HL-60 (cell line): ENCODE data around the gene PRM3.

Experiments
- DNase-seq, 2 experiments: peaks; one replicate each; pipeline ENCODE4 v3.0.0-alpha.2; 2010 to 2020; ENCODE audit warnings: low read depth in 1 of 2, low spot score in 1 of 2
- H3K27ac ChIP-seq: fragments of 250-450 bp; sonication (Bioruptor Pico); replicated peaks from 2 replicates; pipeline ENCODE4 v1.5.1; 2020; ENCODE audit warnings: mild to moderate bottlenecking, moderate library complexity
- H3K27me3 ChIP-seq: fragments of 250-450 bp; sonication (Bioruptor Pico); 2 replicates; pipeline ENCODE4 v1.5.1; 2021; ENCODE audit warnings: mild to moderate bottlenecking, moderate library complexity; ENCODE audit not compliant: insufficient read depth, poor library complexity, severe bottlenecking
- H3K4me3 ChIP-seq: replicated peaks from 2 replicates; pipeline ENCODE4 v1.5.1; 2011; ENCODE audit warnings: mild to moderate bottlenecking, control low read depth, low read length; ENCODE audit not compliant: insufficient read depth
- GABPA ChIP-seq: IDR thresholded peaks from 2 replicates; pipeline ENCODE4 v1.6.1; 2012; ENCODE audit warnings: low read depth
- POLR2AphosphoS5 ChIP-seq: IDR thresholded peaks from 2 replicates; pipeline ENCODE4 v1.6.1; 2012; ENCODE audit warnings: low read depth
- SPI1 ChIP-seq: IDR thresholded peaks from 2 replicates; pipeline ENCODE4 v1.6.1; 2012; ENCODE audit warnings: low read depth, mild to moderate bottlenecking, borderline replicate concordance
- TF ChIP-seq, protein P1 (sequence below): IDR thresholded peaks from one replicate; pipeline ENCODE4 v1.5.1; 2011; ENCODE audit warnings: low read length, control low read depth, inconsistent platforms; ENCODE audit not compliant: insufficient read depth
- TF ChIP-seq, protein P2 (sequence below): IDR thresholded peaks from 2 replicates; pipeline ENCODE4 v1.6.1; 2012; ENCODE audit warnings: low read depth; ENCODE audit not compliant: insufficient replicate concordance

PRM3 gene

DNA sequence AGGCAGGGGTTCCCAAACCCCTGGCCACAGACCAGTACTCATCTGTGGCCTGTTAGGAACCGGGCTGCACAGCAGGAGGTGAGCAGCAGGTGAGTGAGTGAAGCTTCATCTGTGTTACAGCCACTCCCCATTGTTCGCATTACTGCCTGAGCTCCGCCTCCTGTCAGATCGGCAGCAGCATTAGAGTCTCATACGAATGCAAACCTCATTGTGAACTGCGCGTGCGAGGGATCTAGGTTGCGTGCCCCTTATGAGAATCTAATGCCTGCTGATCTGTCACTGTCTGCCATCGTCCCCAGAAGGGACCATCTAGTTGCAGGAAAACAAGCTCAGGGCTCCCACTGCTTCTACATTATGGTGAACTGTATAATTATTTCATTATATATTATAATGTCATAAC, 46.7 kb upstream of the PRM3 start:
- TF ChIP-seq SPI1: no peak
- TF ChIP-seq, protein P1, sequence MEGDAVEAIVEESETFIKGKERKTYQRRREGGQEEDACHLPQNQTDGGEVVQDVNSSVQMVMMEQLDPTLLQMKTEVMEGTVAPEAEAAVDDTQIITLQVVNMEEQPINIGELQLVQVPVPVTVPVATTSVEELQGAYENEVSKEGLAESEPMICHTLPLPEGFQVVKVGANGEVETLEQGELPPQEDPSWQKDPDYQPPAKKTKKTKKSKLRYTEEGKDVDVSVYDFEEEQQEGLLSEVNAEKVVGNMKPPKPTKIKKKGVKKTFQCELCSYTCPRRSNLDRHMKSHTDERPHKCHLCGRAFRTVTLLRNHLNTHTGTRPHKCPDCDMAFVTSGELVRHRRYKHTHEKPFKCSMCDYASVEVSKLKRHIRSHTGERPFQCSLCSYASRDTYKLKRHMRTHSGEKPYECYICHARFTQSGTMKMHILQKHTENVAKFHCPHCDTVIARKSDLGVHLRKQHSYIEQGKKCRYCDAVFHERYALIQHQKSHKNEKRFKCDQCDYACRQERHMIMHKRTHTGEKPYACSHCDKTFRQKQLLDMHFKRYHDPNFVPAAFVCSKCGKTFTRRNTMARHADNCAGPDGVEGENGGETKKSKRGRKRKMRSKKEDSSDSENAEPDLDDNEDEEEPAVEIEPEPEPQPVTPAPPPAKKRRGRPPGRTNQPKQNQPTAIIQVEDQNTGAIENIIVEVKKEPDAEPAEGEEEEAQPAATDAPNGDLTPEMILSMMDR: no peak
- TF ChIP-seq GABPA: no peak
- TF ChIP-seq POLR2AphosphoS5: no peak
- TF ChIP-seq, protein P2, sequence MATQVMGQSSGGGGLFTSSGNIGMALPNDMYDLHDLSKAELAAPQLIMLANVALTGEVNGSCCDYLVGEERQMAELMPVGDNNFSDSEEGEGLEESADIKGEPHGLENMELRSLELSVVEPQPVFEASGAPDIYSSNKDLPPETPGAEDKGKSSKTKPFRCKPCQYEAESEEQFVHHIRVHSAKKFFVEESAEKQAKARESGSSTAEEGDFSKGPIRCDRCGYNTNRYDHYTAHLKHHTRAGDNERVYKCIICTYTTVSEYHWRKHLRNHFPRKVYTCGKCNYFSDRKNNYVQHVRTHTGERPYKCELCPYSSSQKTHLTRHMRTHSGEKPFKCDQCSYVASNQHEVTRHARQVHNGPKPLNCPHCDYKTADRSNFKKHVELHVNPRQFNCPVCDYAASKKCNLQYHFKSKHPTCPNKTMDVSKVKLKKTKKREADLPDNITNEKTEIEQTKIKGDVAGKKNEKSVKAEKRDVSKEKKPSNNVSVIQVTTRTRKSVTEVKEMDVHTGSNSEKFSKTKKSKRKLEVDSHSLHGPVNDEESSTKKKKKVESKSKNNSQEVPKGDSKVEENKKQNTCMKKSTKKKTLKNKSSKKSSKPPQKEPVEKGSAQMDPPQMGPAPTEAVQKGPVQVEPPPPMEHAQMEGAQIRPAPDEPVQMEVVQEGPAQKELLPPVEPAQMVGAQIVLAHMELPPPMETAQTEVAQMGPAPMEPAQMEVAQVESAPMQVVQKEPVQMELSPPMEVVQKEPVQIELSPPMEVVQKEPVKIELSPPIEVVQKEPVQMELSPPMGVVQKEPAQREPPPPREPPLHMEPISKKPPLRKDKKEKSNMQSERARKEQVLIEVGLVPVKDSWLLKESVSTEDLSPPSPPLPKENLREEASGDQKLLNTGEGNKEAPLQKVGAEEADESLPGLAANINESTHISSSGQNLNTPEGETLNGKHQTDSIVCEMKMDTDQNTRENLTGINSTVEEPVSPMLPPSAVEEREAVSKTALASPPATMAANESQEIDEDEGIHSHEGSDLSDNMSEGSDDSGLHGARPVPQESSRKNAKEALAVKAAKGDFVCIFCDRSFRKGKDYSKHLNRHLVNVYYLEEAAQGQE: no peak

DNA sequence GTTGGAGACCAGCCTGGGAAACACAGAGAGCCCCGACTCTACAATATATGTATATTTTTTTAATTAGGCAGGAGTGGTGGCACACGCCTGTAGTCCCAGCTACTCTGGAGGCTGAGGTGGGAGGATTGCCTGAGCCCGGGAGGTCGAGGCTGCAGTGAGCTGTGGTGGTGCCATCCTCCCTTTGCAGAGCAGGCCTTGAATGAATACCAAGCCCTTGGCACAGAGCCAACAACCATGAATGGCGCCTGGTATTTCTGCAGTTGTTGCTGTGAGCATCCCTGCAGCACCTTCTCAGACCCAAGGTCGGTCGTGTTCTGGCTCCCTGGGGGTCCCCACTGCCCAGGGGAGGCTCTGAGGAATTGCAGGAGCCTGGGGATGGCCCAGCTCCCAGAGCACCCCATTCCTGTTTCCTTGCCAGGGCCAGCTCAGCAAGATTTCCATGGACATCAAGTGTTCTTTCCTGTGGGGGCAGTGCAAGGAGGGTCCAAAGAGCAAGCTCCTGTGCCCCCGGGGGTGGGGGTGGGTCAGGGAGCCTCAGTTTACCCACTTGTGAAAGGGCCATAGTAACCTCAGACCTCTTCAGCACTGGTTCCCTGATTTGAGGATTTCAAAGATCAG, 46.2 kb upstream of the PRM3 start:
- no peak for DNase-seq
- Histone ChIP-seq H3K27ac (no peak overlapping the region), H3K4me3 (no peak overlapping the region), H3K27me3 (no peaks in the 10 kb centered on the region)
- TF ChIP-seq POLR2AphosphoS5: no peak
- TF ChIP-seq, protein P2: no peak
- TF ChIP-seq, protein P1: no peak
- TF ChIP-seq GABPA: no peak
- no peak for TF ChIP-seq SPI1

More for the DNA sequence above, 46.7 kb upstream of the PRM3 start:
- Histone ChIP-seq H3K27ac (no peak overlapping the region), H3K27me3 (no peaks in the 10 kb centered on the region), H3K4me3 (no peak overlapping the region)
- DNase-seq: no peak

DNA sequence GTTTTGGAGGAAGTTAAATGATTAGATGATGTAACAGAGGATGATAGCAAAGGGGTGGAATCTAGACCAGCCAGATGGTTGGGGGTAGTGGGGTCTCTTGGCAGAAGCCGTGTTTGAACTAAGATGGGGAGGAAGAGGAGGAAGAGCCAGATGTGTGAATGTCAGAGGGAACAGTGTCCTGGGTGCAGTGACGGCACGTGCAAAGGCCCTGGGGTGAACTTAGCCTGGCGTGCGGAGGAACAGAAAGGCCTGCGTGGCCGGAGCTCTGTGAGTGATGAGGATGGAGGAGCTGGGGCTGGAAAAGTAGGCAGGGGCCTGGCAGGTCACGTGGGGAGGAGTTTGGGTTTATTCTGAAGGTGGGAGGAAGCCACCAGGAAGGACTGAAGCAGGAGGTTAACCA, 45.4 kb upstream of the PRM3 start:
- no peak overlapping the region for H3K27ac ChIP-seq
- H3K27me3 ChIP-seq: no peaks in the 10 kb centered on the region
- no peak for DNase-seq
- no peak for TF ChIP-seq SPI1
- TF ChIP-seq POLR2AphosphoS5: no peak
- TF ChIP-seq, protein P1: no peak
- TF ChIP-seq, protein P2: no peak
- no peak for TF ChIP-seq GABPA
- no peak overlapping the region for H3K4me3 ChIP-seq
